Measurements from ENCODE around the gene CECR2.

CECR2 gene

DNA sequence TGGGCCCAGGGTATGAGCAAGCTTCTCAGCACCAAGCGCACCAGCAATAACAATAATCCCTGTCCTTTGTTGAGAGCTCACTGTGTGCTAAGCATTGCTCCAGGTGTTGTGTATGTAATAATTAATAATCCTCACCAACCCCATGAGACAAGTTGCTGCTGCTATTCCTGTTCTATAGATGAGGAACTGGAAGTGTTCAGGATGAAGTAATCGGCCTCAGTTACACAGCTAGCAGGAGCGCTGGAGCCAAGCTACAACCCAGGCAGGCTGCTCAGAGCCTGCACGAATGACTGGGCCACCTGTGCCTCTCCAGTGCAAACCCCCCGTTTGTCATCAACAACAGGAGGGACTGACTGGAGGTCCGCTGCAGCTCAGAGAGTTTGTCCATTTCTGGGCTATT is 35.2 kb upstream of the CECR2 start:
- TF ChIP-seq FOXP2 (optimal IDR thresholded peaks at IDR 0.05; ENCODE audit: borderline replicate concordance, extremely low read depth, extremely low read length, insufficient read depth) (no peak), SIN3A (IDR thresholded peaks at IDR 0.05; ENCODE audit: borderline replicate concordance, insufficient read depth, low read length) (no peak), TAF1 (IDR thresholded peaks at IDR 0.05; ENCODE audit: borderline replicate concordance, insufficient read depth, low read length) (no peak), POLR2AphosphoS5 (IDR thresholded peaks at IDR 0.05; ENCODE audit: low read depth, low read length) (no peak)
- TF ChIP-seq, protein P1, sequence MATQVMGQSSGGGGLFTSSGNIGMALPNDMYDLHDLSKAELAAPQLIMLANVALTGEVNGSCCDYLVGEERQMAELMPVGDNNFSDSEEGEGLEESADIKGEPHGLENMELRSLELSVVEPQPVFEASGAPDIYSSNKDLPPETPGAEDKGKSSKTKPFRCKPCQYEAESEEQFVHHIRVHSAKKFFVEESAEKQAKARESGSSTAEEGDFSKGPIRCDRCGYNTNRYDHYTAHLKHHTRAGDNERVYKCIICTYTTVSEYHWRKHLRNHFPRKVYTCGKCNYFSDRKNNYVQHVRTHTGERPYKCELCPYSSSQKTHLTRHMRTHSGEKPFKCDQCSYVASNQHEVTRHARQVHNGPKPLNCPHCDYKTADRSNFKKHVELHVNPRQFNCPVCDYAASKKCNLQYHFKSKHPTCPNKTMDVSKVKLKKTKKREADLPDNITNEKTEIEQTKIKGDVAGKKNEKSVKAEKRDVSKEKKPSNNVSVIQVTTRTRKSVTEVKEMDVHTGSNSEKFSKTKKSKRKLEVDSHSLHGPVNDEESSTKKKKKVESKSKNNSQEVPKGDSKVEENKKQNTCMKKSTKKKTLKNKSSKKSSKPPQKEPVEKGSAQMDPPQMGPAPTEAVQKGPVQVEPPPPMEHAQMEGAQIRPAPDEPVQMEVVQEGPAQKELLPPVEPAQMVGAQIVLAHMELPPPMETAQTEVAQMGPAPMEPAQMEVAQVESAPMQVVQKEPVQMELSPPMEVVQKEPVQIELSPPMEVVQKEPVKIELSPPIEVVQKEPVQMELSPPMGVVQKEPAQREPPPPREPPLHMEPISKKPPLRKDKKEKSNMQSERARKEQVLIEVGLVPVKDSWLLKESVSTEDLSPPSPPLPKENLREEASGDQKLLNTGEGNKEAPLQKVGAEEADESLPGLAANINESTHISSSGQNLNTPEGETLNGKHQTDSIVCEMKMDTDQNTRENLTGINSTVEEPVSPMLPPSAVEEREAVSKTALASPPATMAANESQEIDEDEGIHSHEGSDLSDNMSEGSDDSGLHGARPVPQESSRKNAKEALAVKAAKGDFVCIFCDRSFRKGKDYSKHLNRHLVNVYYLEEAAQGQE (IDR thresholded peaks at IDR 0.05; ENCODE audit: insufficient read depth in 1 of 2, low read depth in 2 of 2, low read length in 2 of 2): no peak

DNA sequence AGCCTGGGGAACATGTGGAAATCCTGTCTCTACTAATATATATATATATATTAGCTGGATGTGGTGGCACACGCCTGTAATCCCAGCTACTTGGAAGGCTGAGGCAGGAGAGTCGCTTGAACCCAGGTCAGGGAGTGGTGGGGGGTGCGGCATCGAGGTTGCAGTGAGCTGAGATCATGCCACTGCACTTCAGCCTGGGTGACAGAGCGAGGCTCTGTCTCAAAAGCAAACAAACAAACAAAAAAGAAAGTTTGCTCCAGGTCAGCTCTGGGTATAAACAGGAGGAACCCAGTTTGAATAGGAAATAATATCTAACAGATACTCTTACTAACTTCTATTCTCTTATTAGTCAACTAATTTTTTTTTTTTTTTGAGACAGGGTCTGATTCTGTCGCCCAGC is 34.3 kb upstream of the CECR2 start:
- TF ChIP-seq, protein P1 (IDR thresholded peaks at IDR 0.05; ENCODE audit: insufficient read depth in 1 of 2, low read depth in 2 of 2, low read length in 2 of 2): no peak
- TF ChIP-seq SIN3A (IDR thresholded peaks at IDR 0.05; ENCODE audit: borderline replicate concordance, insufficient read depth, low read length) (no peak), FOXP2 (optimal IDR thresholded peaks at IDR 0.05; ENCODE audit: borderline replicate concordance, extremely low read depth, extremely low read length, insufficient read depth) (no peak), POLR2AphosphoS5 (IDR thresholded peaks at IDR 0.05; ENCODE audit: low read depth, low read length) (no peak)

DNA sequence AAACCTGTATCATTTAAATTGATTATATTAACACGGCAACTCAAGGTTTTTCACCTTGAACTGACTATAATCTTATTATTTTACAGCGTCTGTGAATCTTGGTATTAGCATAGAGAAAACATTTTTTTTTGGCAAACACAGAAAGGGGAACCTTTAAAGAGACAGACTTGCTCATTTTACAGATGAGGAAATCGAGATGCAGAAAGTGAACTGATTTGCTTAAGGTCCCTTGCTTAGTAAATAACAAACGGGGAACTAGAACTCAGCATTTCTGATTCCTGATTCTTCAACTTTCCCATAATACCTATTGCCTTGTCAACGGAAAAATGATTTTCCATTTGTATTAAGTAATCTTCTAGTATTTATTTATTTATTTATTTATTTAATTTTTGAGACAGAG is 33.2 kb upstream of the CECR2 start:
- TF ChIP-seq SIN3A (IDR thresholded peaks at IDR 0.05; ENCODE audit: borderline replicate concordance, insufficient read depth, low read length): no peak
- TF ChIP-seq, protein P1 (IDR thresholded peaks at IDR 0.05; ENCODE audit: insufficient read depth in 1 of 2, low read depth in 2 of 2, low read length in 2 of 2): no peak
- TF ChIP-seq TAF1 (IDR thresholded peaks at IDR 0.05; ENCODE audit: borderline replicate concordance, insufficient read depth, low read length): no peak
- no peak for TF ChIP-seq POLR2AphosphoS5 (IDR thresholded peaks at IDR 0.05; ENCODE audit: low read depth, low read length)
- TF ChIP-seq FOXP2 (optimal IDR thresholded peaks at IDR 0.05; ENCODE audit: borderline replicate concordance, extremely low read depth, extremely low read length, insufficient read depth): no peak

DNA sequence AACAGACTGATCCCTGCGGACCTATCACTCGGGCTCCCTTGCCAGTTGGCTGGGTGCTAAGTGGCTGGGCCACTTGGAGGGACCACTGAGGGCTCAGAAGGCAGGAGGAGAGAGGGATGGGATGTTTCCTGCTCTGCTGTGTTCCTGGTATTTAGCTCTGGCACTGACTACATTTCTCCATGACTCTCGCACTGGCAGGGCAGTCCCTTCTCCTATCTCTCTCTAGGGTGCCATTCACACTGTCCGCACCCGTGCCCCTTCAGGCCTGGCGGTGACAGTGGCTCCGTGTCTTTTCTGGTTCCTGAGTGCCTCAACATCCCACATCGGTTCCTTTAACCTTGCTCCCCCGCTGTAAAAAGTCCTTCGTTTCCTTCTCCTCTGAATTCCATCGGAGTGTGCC is 31.6 kb upstream of the CECR2 start:
- TF ChIP-seq POLR2AphosphoS5 (IDR thresholded peaks at IDR 0.05; ENCODE audit: low read depth, low read length) (no peak), FOXP2 (optimal IDR thresholded peaks at IDR 0.05; ENCODE audit: borderline replicate concordance, extremely low read depth, extremely low read length, insufficient read depth) (no peak), SIN3A (IDR thresholded peaks at IDR 0.05; ENCODE audit: borderline replicate concordance, insufficient read depth, low read length) (no peak), TAF1 (IDR thresholded peaks at IDR 0.05; ENCODE audit: borderline replicate concordance, insufficient read depth, low read length) (no peak)
- TF ChIP-seq, protein P1 (IDR thresholded peaks at IDR 0.05; ENCODE audit: insufficient read depth in 1 of 2, low read depth in 2 of 2, low read length in 2 of 2): no peak

DNA sequence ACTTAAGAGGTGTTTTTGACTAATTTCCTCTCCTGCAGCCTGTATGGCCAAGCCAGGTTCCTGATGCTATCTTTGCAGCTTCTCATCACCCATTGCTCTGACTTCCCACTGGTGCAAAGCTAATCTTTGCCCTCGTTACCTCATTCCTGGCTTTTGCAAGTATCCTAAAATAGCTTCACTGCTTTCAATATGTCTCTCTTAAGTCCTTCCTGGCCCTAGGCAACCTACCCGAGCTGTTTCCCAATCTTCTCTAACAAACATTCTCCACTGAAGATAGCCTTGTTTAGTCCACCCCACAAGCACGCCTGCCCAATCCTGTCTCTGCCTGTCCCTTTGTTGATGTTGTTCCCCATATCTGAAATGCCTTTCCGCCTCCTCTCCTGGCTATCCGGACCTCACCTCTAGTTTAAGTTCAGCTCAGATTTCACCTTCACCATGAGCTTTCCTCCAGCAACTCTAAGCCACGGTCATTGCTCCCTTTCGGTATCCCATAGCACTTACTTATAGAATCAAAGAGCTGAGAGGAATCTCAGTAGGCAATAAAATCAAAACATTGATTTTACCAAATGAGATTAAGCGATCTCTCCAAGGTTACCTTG is 30.1 kb upstream of the CECR2 start:
- TF ChIP-seq POLR2AphosphoS5 (IDR thresholded peaks at IDR 0.05; ENCODE audit: low read depth, low read length): no peak
- TF ChIP-seq, protein P1 (IDR thresholded peaks at IDR 0.05; ENCODE audit: insufficient read depth in 1 of 2, low read depth in 2 of 2, low read length in 2 of 2): no peak
- no peak for TF ChIP-seq TAF1 (IDR thresholded peaks at IDR 0.05; ENCODE audit: borderline replicate concordance, insufficient read depth, low read length)
- TF ChIP-seq SIN3A (IDR thresholded peaks at IDR 0.05; ENCODE audit: borderline replicate concordance, insufficient read depth, low read length): no peak
- TF ChIP-seq FOXP2 (optimal IDR thresholded peaks at IDR 0.05; ENCODE audit: borderline replicate concordance, extremely low read depth, extremely low read length, insufficient read depth): no peak

Data from PFSK-1 (cell line).